Osteocyte (in vitro differentiated cells): ENCODE measurements around the gene EFCAB8. TPM values are rescaled to one million over a fixed set of nuclear protein-coding genes. Genes with fewer than 3 reads are reported as not detected.

ENCODE experiments used
- DNase-seq: peaks from one replicate; pipeline ENCODE4 v3.0.0; 2021; ENCODE audit warnings: mixed read lengths; ENCODE audit not compliant: unreplicated experiment; ENCODE audit errors: extremely low spot score
- H3K27ac Mint-ChIP-seq: one replicate; pipeline ENCODE4 v1.8.0; 2021; ENCODE audit warnings: mild to moderate bottlenecking, mixed read lengths; ENCODE audit not compliant: unreplicated experiment
- H3K27me3 Mint-ChIP-seq: one replicate; pipeline ENCODE4 v1.8.0; 2021; ENCODE audit warnings: mixed read lengths; ENCODE audit not compliant: unreplicated experiment
- H3K36me3 Mint-ChIP-seq: one replicate; pipeline ENCODE4 v1.8.0; 2021; ENCODE audit warnings: mixed read lengths; ENCODE audit not compliant: unreplicated experiment
- H3K4me1 Mint-ChIP-seq: one replicate; pipeline ENCODE4 v1.8.0; 2021; ENCODE audit warnings: mixed read lengths; ENCODE audit not compliant: unreplicated experiment
- H3K4me3 Mint-ChIP-seq: one replicate; pipeline ENCODE4 v1.8.0; 2021; ENCODE audit warnings: mild to moderate bottlenecking, moderate library complexity, mixed read lengths; ENCODE audit not compliant: unreplicated experiment
- H3K9me3 Mint-ChIP-seq: one replicate; pipeline ENCODE4 v1.8.0; 2021; ENCODE audit warnings: mixed read lengths; ENCODE audit not compliant: unreplicated experiment
- total RNA-seq: library from RNA; stranded (reverse); gene quantifications from 2 replicates; pipeline ENCODE4 v1.2.1, GENCODE V29; 2021
- TF ChIP-seq, protein P1 (sequence below): fragments of 200-600 bp; sonication (generic); IDR thresholded peaks from 2 replicates; pipeline ENCODE4 v1.5.0; 2021; ENCODE audit warnings: antibody characterized with exemption, mild to moderate bottlenecking, moderate library complexity

The EFCAB8 gene
- total RNA-seq, 1 donor from 2014 or later: 0.64 TPM

- H3K36me3 Mint-ChIP-seq: no peaks in the 10 kb centered on the region
- H3K4me1 Mint-ChIP-seq: no peaks in the 10 kb centered on the region
- TF ChIP-seq, protein P1, sequence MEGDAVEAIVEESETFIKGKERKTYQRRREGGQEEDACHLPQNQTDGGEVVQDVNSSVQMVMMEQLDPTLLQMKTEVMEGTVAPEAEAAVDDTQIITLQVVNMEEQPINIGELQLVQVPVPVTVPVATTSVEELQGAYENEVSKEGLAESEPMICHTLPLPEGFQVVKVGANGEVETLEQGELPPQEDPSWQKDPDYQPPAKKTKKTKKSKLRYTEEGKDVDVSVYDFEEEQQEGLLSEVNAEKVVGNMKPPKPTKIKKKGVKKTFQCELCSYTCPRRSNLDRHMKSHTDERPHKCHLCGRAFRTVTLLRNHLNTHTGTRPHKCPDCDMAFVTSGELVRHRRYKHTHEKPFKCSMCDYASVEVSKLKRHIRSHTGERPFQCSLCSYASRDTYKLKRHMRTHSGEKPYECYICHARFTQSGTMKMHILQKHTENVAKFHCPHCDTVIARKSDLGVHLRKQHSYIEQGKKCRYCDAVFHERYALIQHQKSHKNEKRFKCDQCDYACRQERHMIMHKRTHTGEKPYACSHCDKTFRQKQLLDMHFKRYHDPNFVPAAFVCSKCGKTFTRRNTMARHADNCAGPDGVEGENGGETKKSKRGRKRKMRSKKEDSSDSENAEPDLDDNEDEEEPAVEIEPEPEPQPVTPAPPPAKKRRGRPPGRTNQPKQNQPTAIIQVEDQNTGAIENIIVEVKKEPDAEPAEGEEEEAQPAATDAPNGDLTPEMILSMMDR: no peak
- H3K27ac Mint-ChIP-seq: no peak overlapping the region
- H3K27me3 Mint-ChIP-seq: peaks cover 5% of the 10 kb centered on the region
- peak; percentile 64 for DNase-seq
- H3K9me3 Mint-ChIP-seq: peaks cover 3% of the 10 kb centered on the region
- no peak overlapping the region for H3K4me3 Mint-ChIP-seq
Measured at GRCh38 chr20:32920066-32920465, 61.3 kb downstream of the EFCAB8 start.

DNA sequence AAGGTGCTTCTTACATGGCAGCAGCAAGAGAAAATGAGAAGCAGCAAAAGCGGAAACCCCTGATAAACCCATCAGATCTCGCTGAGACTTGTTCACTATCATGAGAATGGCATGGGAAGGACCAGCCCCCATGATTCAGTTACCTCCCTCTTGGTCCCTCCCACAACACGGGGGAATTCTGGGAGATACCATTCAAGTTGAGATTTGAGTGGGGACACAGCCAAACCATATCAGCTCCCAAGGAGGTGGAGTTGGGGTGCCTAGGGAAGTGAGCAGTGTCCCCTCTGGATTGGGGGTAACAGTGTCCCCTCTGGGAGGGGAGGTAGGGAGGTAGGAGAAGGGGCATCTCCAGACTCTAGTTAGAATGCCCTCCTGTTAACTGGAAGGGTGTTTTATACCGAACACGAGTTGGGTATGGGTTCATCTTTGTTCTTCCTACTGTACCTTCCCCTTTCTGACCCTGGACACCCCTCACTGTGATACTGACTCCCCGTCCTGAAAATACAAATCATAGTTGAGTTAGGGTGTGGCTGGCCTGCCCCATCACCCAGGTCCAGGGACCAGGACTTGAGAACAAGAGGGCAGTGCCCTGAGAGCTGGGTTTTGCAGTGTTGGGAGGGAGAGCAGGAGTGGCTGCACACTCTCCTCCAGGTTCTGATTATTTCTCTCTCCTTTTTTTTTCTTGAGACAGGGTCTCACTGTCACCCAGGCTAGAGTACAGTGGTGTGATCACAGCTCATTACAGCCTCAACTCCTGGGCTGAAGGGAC, 62.0 kb downstream of the EFCAB8 start:
- DNase-seq: peak; percentile 46
- Mint-ChIP-seq H3K36me3 (no peaks in the 10 kb centered on the region), H3K4me3 (no peak overlapping the region), H3K27ac (no peak overlapping the region), H3K9me3 (no peaks in the 10 kb centered on the region), H3K4me1 (no peaks in the 10 kb centered on the region), H3K27me3 (peaks cover 5% of the 10 kb centered on the region)
- TF ChIP-seq, protein P1: no peak

- H3K27ac Mint-ChIP-seq: no peak overlapping the region
- no peaks in the 10 kb centered on the region for H3K4me1 Mint-ChIP-seq
- no peaks in the 10 kb centered on the region for H3K36me3 Mint-ChIP-seq
- peaks cover 5% of the 10 kb centered on the region for H3K27me3 Mint-ChIP-seq
- TF ChIP-seq, protein P1: no peak
- no peak overlapping the region for H3K4me3 Mint-ChIP-seq
- peak; percentile 13 for DNase-seq
- no peaks in the 10 kb centered on the region for H3K9me3 Mint-ChIP-seq
Measured at GRCh38 chr20:32922466-32922865, 63.7 kb downstream of the EFCAB8 start.

DNA sequence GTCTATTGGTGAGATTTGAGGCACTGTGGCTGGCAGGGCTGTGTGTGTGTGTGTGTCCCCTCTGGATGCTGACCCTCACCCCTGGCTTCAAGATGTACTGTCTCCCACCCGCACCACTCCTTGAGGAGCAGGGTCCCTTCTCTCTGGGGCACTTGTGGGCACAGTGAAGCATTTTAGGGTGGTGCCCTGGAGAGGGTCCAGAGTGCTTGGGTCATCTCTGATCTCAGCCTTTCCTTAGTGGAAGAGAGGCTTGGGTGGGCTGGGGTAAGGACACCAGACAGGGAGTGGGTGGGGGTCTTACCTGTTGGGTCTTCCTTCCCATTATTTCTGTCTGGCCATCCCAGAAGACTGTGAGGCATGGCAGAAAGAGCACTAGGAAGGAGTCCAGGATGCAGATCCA, 66.1 kb downstream of the EFCAB8 start:
- Mint-ChIP-seq H3K27ac (no peak overlapping the region), H3K4me3 (no peak overlapping the region), H3K36me3 (no peaks in the 10 kb centered on the region), H3K27me3 (peaks cover 24% of the 10 kb centered on the region), H3K9me3 (no peaks in the 10 kb centered on the region), H3K4me1 (no peaks in the 10 kb centered on the region)
- peak; percentile 51 for DNase-seq
- TF ChIP-seq, protein P1: no peak

DNA sequence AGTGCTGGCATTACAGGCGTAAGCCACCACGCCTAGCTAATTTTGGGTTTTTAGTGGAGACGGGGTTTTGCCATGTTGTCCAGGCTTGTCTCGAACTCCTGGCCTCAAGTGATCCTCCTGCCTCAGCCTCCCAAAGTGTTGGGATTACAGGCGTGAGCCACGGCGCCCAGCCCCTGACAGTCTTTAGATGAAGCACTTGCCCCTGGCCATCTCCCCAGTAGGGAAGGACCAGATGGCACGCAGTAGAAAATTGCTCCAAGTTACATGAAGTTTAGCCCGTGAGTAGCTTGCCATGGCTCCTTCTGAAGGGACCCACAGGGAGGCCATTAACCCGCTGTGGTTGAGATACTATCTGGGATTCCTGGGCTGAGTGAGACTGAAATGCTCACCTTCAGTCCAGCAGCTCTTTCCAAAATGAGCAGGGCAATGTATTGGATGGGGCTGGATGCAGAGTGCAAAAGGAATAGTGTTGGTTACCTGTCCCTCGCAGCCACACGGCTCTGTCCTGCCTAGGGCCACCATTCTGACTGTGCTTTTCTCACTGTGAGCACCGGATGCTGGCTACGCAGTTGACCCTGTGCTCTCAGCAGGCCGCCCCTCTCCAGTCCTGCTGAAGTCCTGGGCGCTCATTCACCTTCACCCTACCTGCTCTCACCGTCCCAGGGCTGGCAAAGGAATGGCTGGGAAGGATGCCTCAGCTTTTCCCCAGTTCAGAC, 66.9 kb downstream of the EFCAB8 start:
- Mint-ChIP-seq H3K4me1 (no peaks in the 10 kb centered on the region), H3K27me3 (peaks cover 24% of the 10 kb centered on the region), H3K36me3 (no peaks in the 10 kb centered on the region), H3K4me3 (no peak overlapping the region), H3K9me3 (no peaks in the 10 kb centered on the region), H3K27ac (no peak overlapping the region)
- DNase-seq: peak; percentile 63
- TF ChIP-seq, protein P1: no peak
